Measurements from ENCODE around the gene BRPF3.

DNA sequence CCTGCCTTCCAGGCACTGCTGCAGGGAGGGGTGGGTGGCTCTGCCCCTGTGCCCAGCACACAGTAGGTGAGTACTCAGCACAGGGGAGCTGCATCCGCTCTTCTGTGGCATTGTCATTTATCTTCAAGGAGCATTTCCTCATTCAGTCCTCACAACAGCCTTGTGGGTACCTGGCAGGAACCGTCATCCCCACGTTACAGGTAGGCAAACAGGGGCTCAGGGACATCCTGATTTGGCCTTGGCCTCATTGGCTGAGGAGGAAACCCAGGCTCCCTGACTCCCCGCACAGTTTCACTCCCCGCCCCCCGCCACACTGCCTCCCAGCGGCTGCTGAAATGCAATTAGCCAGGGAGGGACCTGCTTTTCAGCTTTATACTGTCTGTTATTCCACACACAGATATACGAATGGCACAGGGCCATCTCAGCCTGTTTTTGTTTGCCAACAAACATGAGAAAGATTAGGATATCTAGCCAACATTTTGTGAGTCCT lies 49.1 kb downstream of the BRPF3 start:
- TF ChIP-seq, protein P1, sequence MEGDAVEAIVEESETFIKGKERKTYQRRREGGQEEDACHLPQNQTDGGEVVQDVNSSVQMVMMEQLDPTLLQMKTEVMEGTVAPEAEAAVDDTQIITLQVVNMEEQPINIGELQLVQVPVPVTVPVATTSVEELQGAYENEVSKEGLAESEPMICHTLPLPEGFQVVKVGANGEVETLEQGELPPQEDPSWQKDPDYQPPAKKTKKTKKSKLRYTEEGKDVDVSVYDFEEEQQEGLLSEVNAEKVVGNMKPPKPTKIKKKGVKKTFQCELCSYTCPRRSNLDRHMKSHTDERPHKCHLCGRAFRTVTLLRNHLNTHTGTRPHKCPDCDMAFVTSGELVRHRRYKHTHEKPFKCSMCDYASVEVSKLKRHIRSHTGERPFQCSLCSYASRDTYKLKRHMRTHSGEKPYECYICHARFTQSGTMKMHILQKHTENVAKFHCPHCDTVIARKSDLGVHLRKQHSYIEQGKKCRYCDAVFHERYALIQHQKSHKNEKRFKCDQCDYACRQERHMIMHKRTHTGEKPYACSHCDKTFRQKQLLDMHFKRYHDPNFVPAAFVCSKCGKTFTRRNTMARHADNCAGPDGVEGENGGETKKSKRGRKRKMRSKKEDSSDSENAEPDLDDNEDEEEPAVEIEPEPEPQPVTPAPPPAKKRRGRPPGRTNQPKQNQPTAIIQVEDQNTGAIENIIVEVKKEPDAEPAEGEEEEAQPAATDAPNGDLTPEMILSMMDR (IDR thresholded peaks at IDR 0.05), result no peak
- TF ChIP-seq POLR2A (IDR thresholded peaks at IDR 0.05), result no peak
